DMS53 (cell line): Measurements from ENCODE around the gene CD276.
"Not testable (repeated sequence)": the region's sequence is repeated elsewhere in the genome, so short reads cannot be mapped to it uniquely, and the experiment has no call there.

Experiments
- DNase-seq: peaks from one replicate; lab custom pipeline; 2025; lab: John Stamatoyannopoulos, UW

The CD276 gene

GRCh38 chr15:73710321-73710720 lies 26.1 kb downstream of the CD276 start:
- DNase-seq: no peak

GRCh38 chr15:73711526-73711925 lies 27.3 kb downstream of the CD276 start:
- DNase-seq: no peak

- DNase-seq: no peak
These were observed 27.9 kb downstream of the CD276 start for GRCh38 chr15:73712107-73712506.

GRCh38 chr15:73714695-73715301 lies 30.6 kb downstream of the CD276 start:
- DNase-seq: no peak

- no peak for DNase-seq
These were observed 31.2 kb downstream of the CD276 start for GRCh38 chr15:73715417-73715816.

- DNase-seq: peak; percentile 66
These were observed 32.2 kb downstream of the CD276 start for GRCh38 chr15:73716417-73716816.

- no peak for DNase-seq
These were observed 33.0 kb downstream of the CD276 start for GRCh38 chr15:73717206-73717605.

GRCh38 chr15:73717802-73718201 lies 33.6 kb downstream of the CD276 start:
- no peak for DNase-seq

- no peak for DNase-seq
These were observed 34.5 kb downstream of the CD276 start for GRCh38 chr15:73718694-73719093.

- DNase-seq: no peak
These were observed 38.2 kb downstream of the CD276 start for GRCh38 chr15:73722425-73722824.

GRCh38 chr15:73723191-73723590 lies 39.0 kb downstream of the CD276 start:
- DNase-seq: no peak

- DNase-seq: no peak
These were observed 40.0 kb downstream of the CD276 start for GRCh38 chr15:73724212-73724611.

GRCh38 chr15:73727330-73727976 lies 43.3 kb downstream of the CD276 start:
- peak; percentile 12 for DNase-seq

- not testable (repeated sequence) for DNase-seq
These were observed 47.9 kb downstream of the CD276 start for GRCh38 chr15:73732051-73732450.

GRCh38 chr15:73732930-73733329 lies 48.7 kb downstream of the CD276 start:
- DNase-seq: peak; percentile 7

GRCh38 chr15:73737535-73737934 lies 53.4 kb downstream of the CD276 start:
- no peak for DNase-seq

GRCh38 chr15:73740152-73741048 lies 56.2 kb downstream of the CD276 start:
- DNase-seq: no peak

GRCh38 chr15:73741321-73741836 lies 57.2 kb downstream of the CD276 start:
- no peak for DNase-seq

- DNase-seq: no peak
These were observed 60.1 kb downstream of the CD276 start for GRCh38 chr15:73744293-73744692.

GRCh38 chr15:73745073-73745472 lies 60.9 kb downstream of the CD276 start:
- DNase-seq: no peak

- no peak for DNase-seq
These were observed 62.1 kb downstream of the CD276 start for GRCh38 chr15:73746261-73746660.

- no peak for DNase-seq
These were observed 62.7 kb downstream of the CD276 start for GRCh38 chr15:73746883-73747282.
